ENCODE data around the gene TBC1D20.

GRCh38 chr20:432208-432607, 30.1 kb downstream of the TBC1D20 start:
- TF ChIP-seq POLR2AphosphoS5 (IDR thresholded peaks at IDR 0.05; ENCODE audit: insufficient read depth in 1 of 2, low read depth in 1 of 2) (no peak), CTCF (IDR thresholded peaks at IDR 0.05) (no peak)

All from vagina (tissue), 2 donors.